ENCODE data around the gene EFCAB11. TPM values are rescaled to one million over a fixed set of nuclear protein-coding genes. Genes with fewer than 3 reads are reported as not detected.

The EFCAB11 gene
- total RNA-seq, 1 donor from 2014 or later, result 20.8 TPM

GRCh38 chr14:89990623-89991275, 36.2 kb upstream of the EFCAB11 start:
- Mint-ChIP-seq H3K4me1 (ENCODE audit: low read depth) (no peaks in the 10 kb centered on the region), H3K36me3 (ENCODE audit: insufficient read depth) (peaks cover 28% of the 10 kb centered on the region), H3K9me3 (ENCODE audit: low read depth) (no peaks in the 10 kb centered on the region), H3K4me3 (ENCODE audit: low read depth) (no peak overlapping the region), H3K27ac (no peak overlapping the region), H3K27me3 (no peaks in the 10 kb centered on the region)
- DNase-seq (ENCODE audit: low spot score, unreplicated experiment), result no peak
- TF ChIP-seq CTCF (IDR thresholded peaks at IDR 0.05; ENCODE audit: unreplicated experiment), result no peak

DNA sequence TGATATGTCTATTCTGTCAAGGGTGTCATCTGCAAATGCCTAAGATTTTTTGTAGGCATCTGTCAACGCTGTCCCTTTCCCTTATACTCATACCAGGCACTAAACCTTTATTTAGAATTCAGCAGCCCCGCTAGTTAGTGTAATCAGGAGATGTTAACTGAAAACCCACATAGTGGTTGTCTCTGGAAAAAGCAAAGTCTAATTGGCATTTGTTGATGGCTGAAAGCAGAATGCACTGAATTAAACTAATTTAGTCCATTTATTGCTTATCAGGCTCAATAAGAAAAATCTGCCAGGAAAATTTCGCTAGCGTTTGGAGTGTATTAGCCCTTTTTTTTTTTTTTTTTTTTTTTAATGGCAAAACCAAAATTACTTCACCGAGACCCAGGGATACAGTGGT, 35.7 kb upstream of the EFCAB11 start:
- no peaks in the 10 kb centered on the region for H3K27me3 Mint-ChIP-seq
- no peaks in the 10 kb centered on the region for H3K9me3 Mint-ChIP-seq (ENCODE audit: low read depth)
- H3K36me3 Mint-ChIP-seq (ENCODE audit: insufficient read depth), result peaks cover 26% of the 10 kb centered on the region
- no peak overlapping the region for H3K4me3 Mint-ChIP-seq (ENCODE audit: low read depth)
- DNase-seq (ENCODE audit: low spot score, unreplicated experiment), result no peak
- H3K27ac Mint-ChIP-seq, result no peak overlapping the region
- no peaks in the 10 kb centered on the region for H3K4me1 Mint-ChIP-seq (ENCODE audit: low read depth)
- no peak for TF ChIP-seq CTCF (IDR thresholded peaks at IDR 0.05; ENCODE audit: unreplicated experiment)

DNA sequence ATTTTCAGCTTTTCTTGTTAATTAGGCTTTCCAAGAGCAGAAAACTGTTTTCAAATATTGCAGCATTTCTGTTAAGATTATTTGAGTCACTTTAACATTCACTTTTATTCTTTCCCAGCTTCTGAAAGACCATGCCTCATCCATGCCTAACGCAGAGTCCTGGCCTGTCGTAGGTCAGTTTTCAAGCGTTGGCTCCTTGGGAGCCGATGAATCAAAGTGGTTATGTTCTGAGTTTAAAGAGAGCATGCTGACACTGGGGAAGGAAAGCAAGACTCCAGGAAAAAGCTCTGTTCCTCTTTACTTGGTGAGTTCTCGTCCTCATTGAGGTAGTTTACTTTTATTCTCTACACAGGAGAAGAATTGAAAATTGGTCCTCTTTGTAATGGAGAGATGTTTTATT, 34.3 kb upstream of the EFCAB11 start:
- H3K27ac Mint-ChIP-seq, result no peak overlapping the region
- no peak overlapping the region for H3K4me3 Mint-ChIP-seq (ENCODE audit: low read depth)

GRCh38 chr14:89987161-89987475, 32.6 kb upstream of the EFCAB11 start:
- Mint-ChIP-seq H3K4me3 (ENCODE audit: low read depth) (no peak overlapping the region), H3K9me3 (ENCODE audit: low read depth) (no peaks in the 10 kb centered on the region), H3K27ac (no peak overlapping the region), H3K36me3 (ENCODE audit: insufficient read depth) (peaks cover 20% of the 10 kb centered on the region), H3K4me1 (ENCODE audit: low read depth) (no peaks in the 10 kb centered on the region), H3K27me3 (no peaks in the 10 kb centered on the region)
- no peak for DNase-seq (ENCODE audit: low spot score, unreplicated experiment)
- no peak for TF ChIP-seq CTCF (IDR thresholded peaks at IDR 0.05; ENCODE audit: unreplicated experiment)

More for the DNA sequence above, 34.3 kb upstream of the EFCAB11 start:
- TF ChIP-seq CTCF (IDR thresholded peaks at IDR 0.05; ENCODE audit: unreplicated experiment), result no peak
- Mint-ChIP-seq H3K9me3 (ENCODE audit: low read depth) (no peaks in the 10 kb centered on the region), H3K4me1 (ENCODE audit: low read depth) (no peaks in the 10 kb centered on the region), H3K27me3 (no peaks in the 10 kb centered on the region), H3K36me3 (ENCODE audit: insufficient read depth) (peaks cover 20% of the 10 kb centered on the region)
- DNase-seq (ENCODE audit: low spot score, unreplicated experiment), result no peak

GRCh38 chr14:89986462-89987160, 32.1 kb upstream of the EFCAB11 start:
- H3K4me3 Mint-ChIP-seq (ENCODE audit: low read depth), result no peak overlapping the region

More at GRCh38 chr14:89986462-89987160, 32.1 kb upstream of the EFCAB11 start:
- Mint-ChIP-seq H3K9me3 (ENCODE audit: low read depth) (no peaks in the 10 kb centered on the region), H3K36me3 (ENCODE audit: insufficient read depth) (peaks cover 20% of the 10 kb centered on the region), H3K27me3 (no peaks in the 10 kb centered on the region), H3K4me1 (ENCODE audit: low read depth) (no peaks in the 10 kb centered on the region), H3K27ac (no peak overlapping the region)
- no peak for TF ChIP-seq CTCF (IDR thresholded peaks at IDR 0.05; ENCODE audit: unreplicated experiment)
- no peak for DNase-seq (ENCODE audit: low spot score, unreplicated experiment)
